ENCODE results near the gene SLC9A3. TPM values are rescaled to one million over a fixed set of nuclear protein-coding genes. Genes with fewer than 3 reads are reported as not detected.
A peak's percentile ranks its signal among the peaks of the same experiment; 100 is the strongest.

SLC9A3 gene
- total and polyA plus RNA-seq, 2 experiments from 2014 or later, result 1.2 to 1.7 TPM

- no peak overlapping the region for H3K27ac ChIP-seq
- 62 to 67% methylated on average over 30 to 32 of the region's 32 CpGs for WGBS, 2 experiments (ENCODE audit: low coverage in 1 of 2, low lambda C conversion rate in 2 of 2, missing lambda C conversion rate in 2 of 2)
- no peak overlapping the region for H3K9ac ChIP-seq
- no peak overlapping the region for H3K4me2 ChIP-seq (ENCODE audit: unreplicated experiment)
- H3K79me2 ChIP-seq (ENCODE audit: insufficient read depth), result no peaks in the 10 kb centered on the region
- H3K4me1 ChIP-seq (ENCODE audit: insufficient read depth), result no peaks in the 10 kb centered on the region
- no peak for DNase-seq
- no peak overlapping the region for H2AFZ ChIP-seq
- H4K20me1 ChIP-seq (ENCODE audit: insufficient read depth), result no peaks in the 10 kb centered on the region
- in situ Hi-C loops (cut with MboI), result no loop called here
- TF ChIP-seq EZH2 (IDR thresholded peaks at IDR 0.05; ENCODE audit: insufficient read depth, poor library complexity, severe bottlenecking), result no peak
- TF ChIP-seq EZH2phosphoT487 (IDR thresholded peaks at IDR 0.05; ENCODE audit: insufficient read depth, low read depth), result no peak
- H3K27me3 ChIP-seq (replicated peaks; ENCODE audit: insufficient read depth), result peaks cover 27% of the 10 kb centered on the region
- H3K9me2 ChIP-seq (ENCODE audit: insufficient read depth), result no peaks in the 10 kb centered on the region
- no peak overlapping the region for H3K4me3 ChIP-seq
- H3K36me3 ChIP-seq (ENCODE audit: low read depth), result no peaks in the 10 kb centered on the region
- no peaks in the 10 kb centered on the region for H3F3A ChIP-seq (ENCODE audit: insufficient read depth)
- H3K9me3 ChIP-seq (ENCODE audit: low read depth), result no peaks in the 10 kb centered on the region
Measured at GRCh38 chr5:542319-543311, 18.4 kb upstream of the SLC9A3 start.

- WGBS, 2 experiments (ENCODE audit: low coverage in 1 of 2, low lambda C conversion rate in 2 of 2, missing lambda C conversion rate in 2 of 2), result 54 to 65% methylated on average over 20 to 24 of the region's 24 CpGs
- in situ Hi-C loops (cut with MboI), result no loop called here
Measured at GRCh38 chr5:541539-542318, 17.5 kb upstream of the SLC9A3 start.

GRCh38 chr5:540906-541538 lies 16.8 kb upstream of the SLC9A3 start:
- H3K9ac ChIP-seq, result no peak overlapping the region
- in situ Hi-C loops (cut with MboI), result no loop called here
- 25 to 40% methylated on average over 12 to 16 of the region's 17 CpGs for WGBS, 2 experiments (ENCODE audit: low coverage in 1 of 2, low lambda C conversion rate in 2 of 2, missing lambda C conversion rate in 2 of 2)
- H3K4me1 ChIP-seq (ENCODE audit: insufficient read depth), result no peaks in the 10 kb centered on the region
- H3K27me3 ChIP-seq (replicated peaks; ENCODE audit: insufficient read depth), result peaks cover 27% of the 10 kb centered on the region
- DNase-seq, result peak; percentile 22
- TF ChIP-seq EZH2phosphoT487 (IDR thresholded peaks at IDR 0.05; ENCODE audit: insufficient read depth, low read depth) (no peak), EZH2 (IDR thresholded peaks at IDR 0.05; ENCODE audit: insufficient read depth, poor library complexity, severe bottlenecking) (no peak)
- no peak overlapping the region for H3K27ac ChIP-seq
- H3K9me3 ChIP-seq (ENCODE audit: low read depth), result no peaks in the 10 kb centered on the region
- H3K79me2 ChIP-seq (ENCODE audit: insufficient read depth), result no peaks in the 10 kb centered on the region
- H3K4me3 ChIP-seq, result no peak overlapping the region
- H3K4me2 ChIP-seq (ENCODE audit: unreplicated experiment), result no peak overlapping the region
- H3F3A ChIP-seq (ENCODE audit: insufficient read depth), result no peaks in the 10 kb centered on the region
- no peaks in the 10 kb centered on the region for H4K20me1 ChIP-seq (ENCODE audit: insufficient read depth)
- no peak overlapping the region for H2AFZ ChIP-seq
- H3K36me3 ChIP-seq (ENCODE audit: low read depth), result no peaks in the 10 kb centered on the region
- H3K9me2 ChIP-seq (ENCODE audit: insufficient read depth), result no peaks in the 10 kb centered on the region

More at GRCh38 chr5:541539-542318, 17.5 kb upstream of the SLC9A3 start:
- Histone ChIP-seq H3K4me3 (no peak overlapping the region), H3K4me1 (ENCODE audit: insufficient read depth) (no peaks in the 10 kb centered on the region), H3K9me3 (ENCODE audit: low read depth) (no peaks in the 10 kb centered on the region), H3K9ac (no peak overlapping the region), H4K20me1 (ENCODE audit: insufficient read depth) (no peaks in the 10 kb centered on the region), H3K79me2 (ENCODE audit: insufficient read depth) (no peaks in the 10 kb centered on the region), H3K27me3 (replicated peaks; ENCODE audit: insufficient read depth) (peaks cover 27% of the 10 kb centered on the region), H3K9me2 (ENCODE audit: insufficient read depth) (no peaks in the 10 kb centered on the region), H3F3A (ENCODE audit: insufficient read depth) (no peaks in the 10 kb centered on the region), H3K36me3 (ENCODE audit: low read depth) (no peaks in the 10 kb centered on the region), H2AFZ (no peak overlapping the region), H3K4me2 (ENCODE audit: unreplicated experiment) (no peak overlapping the region), H3K27ac (no peak overlapping the region)
- DNase-seq, result no peak
- TF ChIP-seq EZH2 (IDR thresholded peaks at IDR 0.05; ENCODE audit: insufficient read depth, poor library complexity, severe bottlenecking), result no peak
- no peak for TF ChIP-seq EZH2phosphoT487 (IDR thresholded peaks at IDR 0.05; ENCODE audit: insufficient read depth, low read depth)

All from GM23248 (cell line).